Measurements from ENCODE around the gene IGSF23.
"Not testable (repeated sequence)": the region's sequence is repeated elsewhere in the genome, so short reads cannot be mapped to it uniquely, and the experiment has no call there.

IGSF23 gene

DNA sequence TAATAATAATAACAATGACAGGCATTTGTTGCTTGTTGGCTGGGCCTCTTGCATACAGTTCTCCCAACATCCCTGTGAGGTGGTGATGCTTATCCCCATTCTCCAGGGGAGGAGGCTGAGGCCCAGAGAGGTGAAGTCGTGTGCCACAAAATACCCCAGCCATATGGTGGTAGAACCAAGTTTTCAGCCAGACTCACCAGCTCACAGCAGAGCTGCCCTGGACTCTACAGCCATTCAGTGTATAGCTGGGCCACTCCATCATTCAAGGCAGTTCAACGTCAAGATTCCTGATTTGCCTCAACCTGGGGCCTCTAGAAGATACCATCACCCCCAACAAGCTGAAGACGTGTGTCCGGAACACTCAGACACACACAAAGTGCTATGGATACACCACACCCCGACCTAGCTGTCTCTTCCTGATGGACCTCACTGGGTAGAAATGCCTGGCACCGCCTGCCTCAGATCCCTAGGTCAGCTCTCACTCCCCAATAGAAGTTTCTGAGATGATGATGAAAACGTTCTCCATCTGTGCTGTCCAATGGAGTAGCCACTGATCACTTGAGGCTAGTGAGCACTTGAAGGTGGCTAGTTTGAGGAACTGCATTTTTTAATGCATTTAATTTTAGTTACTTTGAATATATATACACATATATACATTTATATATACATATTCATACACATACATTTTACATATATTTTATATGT is 53.6 kb downstream of the IGSF23 start:
- no peak overlapping the region for H3K4me3 ChIP-seq (ENCODE audit: low read depth, low read length)
- TF ChIP-seq, protein P1, sequence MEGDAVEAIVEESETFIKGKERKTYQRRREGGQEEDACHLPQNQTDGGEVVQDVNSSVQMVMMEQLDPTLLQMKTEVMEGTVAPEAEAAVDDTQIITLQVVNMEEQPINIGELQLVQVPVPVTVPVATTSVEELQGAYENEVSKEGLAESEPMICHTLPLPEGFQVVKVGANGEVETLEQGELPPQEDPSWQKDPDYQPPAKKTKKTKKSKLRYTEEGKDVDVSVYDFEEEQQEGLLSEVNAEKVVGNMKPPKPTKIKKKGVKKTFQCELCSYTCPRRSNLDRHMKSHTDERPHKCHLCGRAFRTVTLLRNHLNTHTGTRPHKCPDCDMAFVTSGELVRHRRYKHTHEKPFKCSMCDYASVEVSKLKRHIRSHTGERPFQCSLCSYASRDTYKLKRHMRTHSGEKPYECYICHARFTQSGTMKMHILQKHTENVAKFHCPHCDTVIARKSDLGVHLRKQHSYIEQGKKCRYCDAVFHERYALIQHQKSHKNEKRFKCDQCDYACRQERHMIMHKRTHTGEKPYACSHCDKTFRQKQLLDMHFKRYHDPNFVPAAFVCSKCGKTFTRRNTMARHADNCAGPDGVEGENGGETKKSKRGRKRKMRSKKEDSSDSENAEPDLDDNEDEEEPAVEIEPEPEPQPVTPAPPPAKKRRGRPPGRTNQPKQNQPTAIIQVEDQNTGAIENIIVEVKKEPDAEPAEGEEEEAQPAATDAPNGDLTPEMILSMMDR (IDR thresholded peaks at IDR 0.05; ENCODE audit: borderline replicate concordance, insufficient read depth, low read depth, low read length): no peak

DNA sequence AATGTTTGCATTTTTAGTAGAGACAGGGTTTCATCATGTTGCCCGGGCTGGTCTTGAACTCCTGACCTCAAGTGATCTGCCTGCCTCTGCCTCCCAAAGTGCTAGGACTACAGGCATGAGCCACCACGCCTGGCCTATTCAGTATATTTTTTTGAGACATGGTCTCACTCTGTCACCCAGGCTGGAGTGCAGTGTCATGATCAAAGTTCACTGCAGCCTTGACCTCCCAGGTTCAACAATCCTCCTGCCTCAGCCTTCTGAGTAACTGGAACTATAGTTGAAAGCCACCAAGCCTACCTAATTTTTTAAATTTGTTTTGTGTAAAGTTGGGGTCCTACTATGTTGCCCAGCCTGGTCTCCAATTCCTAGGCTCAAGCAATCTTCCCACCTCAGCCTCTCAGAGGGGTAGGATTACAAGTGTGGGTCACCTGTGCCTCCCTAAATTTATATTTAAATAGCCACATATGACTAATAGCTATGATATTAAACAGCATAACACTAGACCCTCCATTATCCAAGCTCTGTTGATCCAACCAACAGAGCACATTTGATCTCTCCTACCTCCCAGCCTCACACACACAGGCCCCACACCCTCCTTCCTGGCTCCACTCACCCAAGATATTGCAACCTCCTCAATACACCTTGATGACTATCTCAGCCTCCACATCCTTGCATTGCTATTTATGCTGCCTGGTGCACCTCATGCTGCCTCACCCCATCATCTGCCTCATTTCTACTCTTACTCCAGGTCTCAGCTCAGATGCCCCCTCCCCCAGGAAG is 55.8 kb downstream of the IGSF23 start:
- no peak overlapping the region for H3K4me3 ChIP-seq (ENCODE audit: low read depth, low read length)
- TF ChIP-seq, protein P1 (IDR thresholded peaks at IDR 0.05; ENCODE audit: borderline replicate concordance, insufficient read depth, low read depth, low read length): no peak

DNA sequence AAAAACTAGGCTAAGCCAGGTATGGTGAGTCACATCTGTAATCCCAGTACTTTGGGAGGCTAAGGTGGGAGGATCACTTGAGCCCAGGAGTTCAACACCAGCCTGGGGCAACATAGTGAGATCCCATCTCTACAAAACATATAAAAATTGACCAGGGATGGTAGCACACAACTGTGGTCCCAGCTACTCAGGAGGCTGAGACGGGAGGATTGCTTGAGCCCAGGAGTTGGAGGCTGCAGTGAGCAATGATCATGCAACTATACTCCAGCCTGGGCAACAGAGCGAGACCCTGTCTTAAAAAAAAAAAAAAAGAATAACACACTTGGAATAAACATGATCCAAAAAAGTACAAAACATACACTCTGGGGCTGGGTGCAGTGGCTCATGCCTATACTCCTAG is 56.7 kb downstream of the IGSF23 start:
- not testable (repeated sequence) for H3K4me3 ChIP-seq (ENCODE audit: low read depth, low read length)

DNA sequence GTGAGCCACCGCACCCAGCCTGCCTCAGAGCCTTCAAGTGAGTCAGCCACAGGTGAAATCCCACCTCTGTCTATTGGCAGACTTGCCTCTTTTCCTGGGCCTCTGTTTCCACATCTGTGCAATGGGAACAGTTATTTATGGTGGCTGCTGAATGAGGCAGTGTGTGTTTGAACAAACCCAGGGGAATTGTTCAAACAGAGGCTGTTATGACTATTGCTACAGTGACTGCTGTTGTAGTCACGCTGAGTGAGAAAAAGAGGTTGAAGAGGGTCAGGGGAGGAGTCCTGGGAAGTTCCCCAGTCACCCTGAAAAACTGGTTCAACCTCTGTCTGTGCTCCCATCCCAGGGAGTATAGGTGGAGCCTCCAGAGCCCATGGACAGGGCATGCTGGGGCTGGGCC is 58.0 kb downstream of the IGSF23 start, which contains the start of gene CEACAM19:
CEACAM19 (plus strand) TSS at position 83 of the 400 bp plus-strand sequence. CDS start 450 bp downstream, outside the sequence.
- TF ChIP-seq, protein P1 (IDR thresholded peaks at IDR 0.05; ENCODE audit: borderline replicate concordance, insufficient read depth, low read depth, low read length): no peak
- H3K4me3 ChIP-seq (ENCODE audit: low read depth, low read length): no peak within 1 kb of the TSS

DNA sequence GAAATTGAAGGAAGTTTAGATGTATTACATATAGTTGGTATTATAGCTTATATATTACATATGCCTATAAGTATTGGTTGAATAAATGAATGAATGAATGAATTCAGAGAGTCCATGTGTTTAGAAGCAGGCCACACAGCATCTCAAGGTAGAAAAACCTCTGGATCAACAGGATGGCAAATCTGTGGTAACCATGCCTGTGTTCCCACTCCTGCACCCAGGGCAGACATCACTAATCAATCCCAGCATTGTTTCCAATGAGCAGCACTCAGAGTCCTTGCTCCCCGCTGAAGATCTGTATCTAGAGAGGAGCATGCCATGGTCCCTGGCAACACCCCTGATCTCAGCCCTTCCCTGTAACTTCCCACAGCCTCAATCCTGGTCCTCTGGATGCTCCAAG is 58.9 kb downstream of the IGSF23 start:
- TF ChIP-seq, protein P1 (IDR thresholded peaks at IDR 0.05; ENCODE audit: borderline replicate concordance, insufficient read depth, low read depth, low read length): no peak
- H3K4me3 ChIP-seq (ENCODE audit: low read depth, low read length): no peak overlapping the region

DNA sequence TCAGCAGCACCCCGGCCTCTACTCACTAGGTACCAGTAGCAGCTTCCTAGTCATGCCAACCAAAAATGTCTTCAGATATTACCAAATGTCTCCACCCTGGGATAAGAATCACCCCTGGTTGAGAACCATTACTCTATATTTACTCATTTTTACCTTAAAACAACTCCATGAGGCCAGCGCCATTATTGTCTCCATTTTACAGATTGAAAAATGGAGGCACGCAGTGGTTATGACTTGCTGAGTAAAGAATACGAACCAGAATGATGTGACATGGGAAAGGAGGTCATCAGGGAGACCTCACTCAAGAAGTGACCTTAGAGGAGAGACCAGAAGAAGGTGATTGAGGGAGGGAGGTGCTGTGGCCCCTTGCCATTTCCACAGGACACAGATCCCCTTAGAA is 60.1 kb downstream of the IGSF23 start:
- TF ChIP-seq, protein P1 (IDR thresholded peaks at IDR 0.05; ENCODE audit: borderline replicate concordance, insufficient read depth, low read depth, low read length): no peak
- H3K4me3 ChIP-seq (ENCODE audit: low read depth, low read length): no peak overlapping the region

DNA sequence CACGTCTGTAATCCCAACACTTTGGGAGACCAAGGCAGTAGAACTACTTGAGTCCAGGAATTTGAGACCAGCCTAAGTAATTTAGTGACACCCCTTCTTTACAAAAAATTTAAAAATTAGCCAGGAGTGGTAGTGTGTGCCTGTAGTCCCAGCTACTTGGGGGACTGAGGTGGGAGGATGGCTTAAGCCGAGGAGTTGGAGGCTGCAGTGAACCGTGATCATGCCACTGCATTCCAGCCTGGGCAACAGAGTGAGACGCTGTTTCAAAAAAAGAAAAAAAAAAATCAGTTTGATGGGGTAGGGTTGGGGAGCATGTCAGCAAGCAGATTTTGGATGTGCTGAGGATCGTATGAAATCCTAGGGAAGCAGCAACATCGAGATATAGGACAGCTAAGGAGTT is 62.2 kb downstream of the IGSF23 start:
- H3K4me3 ChIP-seq (ENCODE audit: low read depth, low read length): no peak overlapping the region
- TF ChIP-seq, protein P1 (IDR thresholded peaks at IDR 0.05; ENCODE audit: borderline replicate concordance, insufficient read depth, low read depth, low read length): no peak

Data from GM12875 (cell line).